Lower leg skin (tissue), 3 donors: ENCODE results near the gene C14orf119.

ENCODE experiments used
- CTCF ChIP-seq, 3 donors: fragments of 450-650 bp; IDR thresholded peaks; one replicate each; pipeline ENCODE4 v1.5.1; 2016; ENCODE audit warnings: antibody characterized with exemption in 3 of 3, mild to moderate bottlenecking in 3 of 3, moderate library complexity in 2 of 3
- POLR2A ChIP-seq, 2 donors: fragments of 450-650 bp; IDR thresholded peaks; one replicate each; pipeline ENCODE4 v1.6.1; 2016 to 2017; ENCODE audit warnings: antibody characterized with exemption in 2 of 2, mild to moderate bottlenecking in 1 of 2, moderate library complexity in 1 of 2

GRCh38 chr14:23137813-23138535 is 42.7 kb downstream of the C14orf119 start:
- TF ChIP-seq CTCF (IDR thresholded peaks at IDR 0.05) (no peak), POLR2A (IDR thresholded peaks at IDR 0.05) (no peak)
